SK-N-SH treated with all-trans-retinoic acid at 6 μM for 48 hours (cell line): ENCODE results near the gene OBSCN.

Source experiments
- SNAI2 ChIP-seq: fragments of 250-450 bp; sonication (Bioruptor Pico); IDR thresholded peaks from 2 replicates; pipeline ENCODE4 v1.5.0; 2020; ENCODE audit warnings: mild to moderate bottlenecking, moderate library complexity
- ZNF8 ChIP-seq: fragments of 450-650 bp; formaldehyde crosslinking; IDR thresholded peaks from 2 replicates; pipeline ENCODE4 v1.5.0; 2020; ENCODE audit warnings: mild to moderate bottlenecking, moderate library complexity

GRCh38 chr1:228224198-228225164 lies 16.6 kb downstream of the OBSCN start:
- TF ChIP-seq ZNF8 (CRISPR knock-in tag) (no peak), SNAI2 (no peak)
